Body of pancreas (tissue), 4 donors: ENCODE measurements around the gene LTA.

Experiments
- CTCF ChIP-seq, 7 experiments: fragments of 450-650 bp in 4 of 7; fragments of 200-600 bp in 3 of 7; sonication (generic) in 3 of 7; IDR thresholded peaks; one replicate each; pipeline ENCODE4 v1.5.1; 2016 to 2019; ENCODE audit warnings: antibody characterized with exemption in 7 of 7
- POLR2A ChIP-seq, 3 donors: fragments of 450-650 bp; IDR thresholded peaks; one replicate each; pipeline ENCODE4 v1.6.1; 2016; ENCODE audit warnings: antibody characterized with exemption in 3 of 3, mild to moderate bottlenecking in 2 of 3

GRCh38 chr6:31533455-31533841 lies 38.6 kb upstream of the LTA start:
- no peak for TF ChIP-seq CTCF (IDR thresholded peaks at IDR 0.05)
- no peak for TF ChIP-seq POLR2A (IDR thresholded peaks at IDR 0.05)
